HUDEP-2 (cell line): ENCODE data around the gene CFAP45.
A peak's percentile ranks its signal among the peaks of the same experiment; 100 is the strongest.

Experiments
- DNase-seq, 76 experiments: peaks; one replicate each; lab custom pipeline; 2025; ENCODE audit not compliant: unreplicated experiment in 76 of 76; lab: John Stamatoyannopoulos, UW

CFAP45 gene

GRCh38 chr1:159900086-159900680 is at the start of gene CFAP45:
TSS of gene CFAP45 (minus strand) at chr1:159900165. CDS start at chr1:159900098, 67 bp downstream.
- DNase-seq, result peak in 72 of 76 experiments; percentile 6 to 87 (median 70)

GRCh38 chr1:159949123-159949522 is 49.2 kb upstream of the CFAP45 start:
- no peak for DNase-seq

DNA sequence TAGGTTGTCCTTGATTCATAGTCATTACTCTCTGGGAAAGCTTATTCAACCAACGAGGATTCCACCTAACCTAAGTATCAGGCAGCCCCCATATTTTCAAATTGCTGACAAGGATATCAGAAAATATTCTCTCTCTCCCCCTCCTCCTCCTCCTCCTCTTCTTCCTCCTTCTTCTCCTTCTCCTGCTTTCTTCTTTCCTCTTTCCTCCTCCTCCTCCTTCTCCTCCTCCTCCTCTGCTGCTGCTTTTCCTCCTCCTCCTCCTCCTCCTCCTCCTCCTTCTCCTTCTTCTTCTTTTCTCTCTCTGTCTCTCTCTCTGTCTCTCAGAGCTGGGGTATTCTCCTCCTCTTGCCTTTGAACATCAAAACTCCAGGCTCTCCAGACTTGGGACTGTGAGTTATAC is 48.0 kb upstream of the CFAP45 start:
- no peak for DNase-seq

DNA sequence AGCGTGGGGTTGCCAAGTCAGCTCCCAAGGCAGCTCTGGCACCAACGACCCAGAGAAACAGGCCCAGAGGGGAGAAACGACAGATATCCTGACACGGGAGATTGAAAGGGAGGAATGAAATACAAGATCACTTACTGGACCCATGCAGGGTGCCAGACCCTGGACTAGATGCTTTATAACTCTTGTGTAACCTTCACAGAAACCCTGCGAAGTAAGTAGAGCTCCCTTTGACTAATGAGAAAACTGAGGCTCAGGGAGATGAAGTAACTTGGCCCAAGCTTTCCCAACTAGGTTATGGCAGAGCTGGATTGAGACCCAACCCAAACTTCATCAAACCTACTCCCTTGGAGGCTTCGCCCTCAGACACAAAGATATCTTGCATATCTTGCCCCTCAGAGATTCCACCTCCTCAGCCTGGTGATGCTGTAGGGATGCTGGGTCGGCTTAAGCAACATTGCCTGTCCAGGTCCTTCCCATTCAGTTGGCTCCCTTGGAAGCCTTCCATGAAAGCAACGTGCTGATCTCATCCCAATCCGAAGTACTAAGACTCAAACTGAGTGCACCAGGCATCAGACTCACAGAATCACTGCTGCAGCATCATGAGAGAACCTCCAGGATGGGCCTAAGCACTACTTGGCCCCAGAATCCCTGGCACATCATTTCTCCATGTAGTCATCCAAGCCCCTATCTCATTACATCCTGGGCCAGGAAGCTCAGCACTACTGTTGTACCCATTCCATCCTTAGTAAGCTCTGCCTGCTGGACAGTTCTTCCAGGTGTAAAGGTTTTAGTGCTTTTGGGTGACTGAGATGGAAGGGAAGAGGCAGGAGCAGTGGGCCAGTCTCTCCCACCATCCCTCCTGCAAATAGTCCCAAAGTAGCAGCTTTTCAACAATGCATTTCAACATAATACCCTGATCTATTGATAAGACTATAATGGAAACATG is 46.5 kb upstream of the CFAP45 start:
- no peak for DNase-seq

DNA sequence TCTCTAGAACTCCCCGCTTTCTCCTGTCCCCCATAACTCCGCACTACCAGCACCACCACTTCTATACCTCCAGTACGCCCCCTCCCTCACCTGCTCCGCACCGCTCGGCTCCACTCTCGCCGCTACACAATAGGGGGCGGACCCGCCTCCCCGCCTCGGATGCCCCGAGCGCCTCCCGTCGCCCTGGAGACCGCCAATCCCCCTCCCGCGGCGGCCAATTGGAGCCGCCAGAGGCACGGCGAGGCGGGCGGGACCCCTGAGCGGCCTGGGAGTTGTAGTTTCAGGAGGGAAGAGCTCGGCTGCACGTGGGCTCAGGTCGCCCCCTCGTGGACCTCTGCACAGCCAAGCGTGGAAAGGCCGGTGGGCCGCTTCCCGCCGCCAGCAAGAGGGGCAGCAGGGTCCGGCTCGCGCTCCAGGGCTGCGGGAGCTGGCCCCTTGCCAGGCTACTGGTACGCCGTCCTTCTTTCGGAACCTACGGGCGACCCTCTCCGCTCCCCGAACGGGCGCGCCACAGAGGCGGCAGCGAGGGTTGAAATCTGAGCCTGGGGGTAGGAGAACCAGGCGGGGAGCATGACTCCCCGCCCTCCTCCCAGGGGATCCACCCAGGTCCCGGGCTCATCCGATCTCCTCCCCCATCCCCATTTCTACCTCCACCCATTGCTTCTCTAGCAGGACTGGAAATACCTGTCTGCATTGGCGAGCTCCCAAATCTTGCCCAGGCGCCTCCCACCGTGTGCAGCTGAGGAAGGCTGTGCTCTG is 45.7 kb upstream of the CFAP45 start, which contains the start of gene IGSF9:
TSS of gene IGSF9 (minus strand) at position 131 of the 759 bp plus-strand sequence. CDS start 2,159 bp downstream, outside the sequence.
- peak in 11 of 76 experiments; percentile 9 to 35 (median 15) for DNase-seq

GRCh38 chr1:159944623-159945455 is 44.9 kb upstream of the CFAP45 start:
- no peak for DNase-seq

- no peak for DNase-seq
Observed at GRCh38 chr1:159943908-159944622, 44.1 kb upstream of the CFAP45 start.

GRCh38 chr1:159943278-159943640 is 43.3 kb upstream of the CFAP45 start:
- DNase-seq, result no peak

DNA sequence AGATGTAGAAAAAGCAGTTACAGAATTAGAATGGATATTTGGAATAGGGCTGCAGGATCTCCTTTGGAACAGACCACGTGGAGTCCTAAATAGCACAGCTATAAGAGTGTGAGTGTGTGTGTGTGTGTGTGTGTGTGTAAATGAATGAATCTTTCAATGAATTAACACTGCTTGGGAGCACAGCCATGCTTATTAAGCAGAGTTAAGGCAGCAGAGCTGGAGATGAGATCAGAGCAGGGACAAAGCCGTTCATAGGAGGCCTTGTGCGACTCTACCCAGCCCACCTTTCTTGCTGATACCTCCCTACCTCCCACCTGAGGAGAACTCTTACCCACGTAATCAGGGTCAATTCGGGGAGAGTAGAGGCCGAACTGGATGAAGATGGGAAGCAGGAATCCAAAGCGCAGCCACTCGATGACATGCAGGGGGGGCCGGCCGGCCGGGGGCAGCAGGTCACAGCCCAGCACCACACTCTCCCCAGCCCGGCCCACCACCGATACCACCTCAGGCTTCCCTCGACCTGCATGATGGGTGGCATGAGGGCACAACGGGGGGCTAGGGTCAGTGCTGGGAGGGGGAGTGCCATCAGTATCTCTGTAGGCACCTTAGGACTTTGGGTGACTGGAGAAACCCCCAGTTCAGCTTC is 42.8 kb upstream of the CFAP45 start:
- no peak for DNase-seq

DNA sequence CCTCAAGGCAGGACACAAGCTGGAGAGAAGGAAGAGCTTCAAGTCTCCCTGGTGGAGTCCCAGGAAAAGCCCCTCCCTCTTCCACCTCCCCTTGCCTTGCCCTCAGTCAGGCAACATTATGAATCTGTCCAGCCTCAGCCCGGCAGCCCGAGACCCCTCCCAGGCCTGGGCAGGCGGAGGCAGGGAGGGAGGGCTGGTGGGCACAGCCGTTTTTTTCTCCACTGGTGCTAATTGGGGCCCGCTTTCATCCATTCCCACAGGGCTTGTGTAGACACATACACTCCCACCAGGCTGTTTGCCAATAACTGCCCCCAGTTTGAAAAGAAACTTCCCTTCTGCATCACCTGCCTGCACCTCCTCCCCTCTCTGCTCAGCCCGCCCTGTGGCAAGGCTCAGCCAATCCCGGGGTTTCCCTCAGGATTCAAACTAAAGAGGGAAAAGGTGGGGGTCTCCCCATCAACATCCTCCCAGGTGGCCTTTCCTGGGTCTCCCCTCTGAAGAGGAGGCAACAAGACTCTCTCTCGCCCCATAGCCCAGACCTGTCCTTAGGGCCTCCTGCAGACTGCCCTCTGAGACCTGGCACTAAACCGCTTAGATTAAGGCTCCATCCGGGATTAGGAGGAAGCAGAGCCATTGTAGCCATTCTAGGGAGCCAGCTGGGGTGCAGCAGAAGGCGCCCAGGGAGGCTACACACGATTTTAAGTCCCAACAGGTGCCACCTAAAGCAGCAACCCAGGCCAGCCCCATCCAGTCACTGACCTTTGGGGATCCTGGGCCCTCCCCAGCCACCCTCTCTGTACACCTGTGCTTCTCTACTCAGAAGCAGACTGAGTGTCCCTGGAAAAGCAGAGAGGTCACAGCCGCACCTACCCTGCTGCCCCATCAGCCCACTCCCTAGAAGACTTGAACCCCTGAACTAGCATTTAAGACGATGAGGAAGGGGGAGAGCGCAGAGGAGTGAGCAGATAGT is 41.9 kb upstream of the CFAP45 start:
- no peak for DNase-seq

DNA sequence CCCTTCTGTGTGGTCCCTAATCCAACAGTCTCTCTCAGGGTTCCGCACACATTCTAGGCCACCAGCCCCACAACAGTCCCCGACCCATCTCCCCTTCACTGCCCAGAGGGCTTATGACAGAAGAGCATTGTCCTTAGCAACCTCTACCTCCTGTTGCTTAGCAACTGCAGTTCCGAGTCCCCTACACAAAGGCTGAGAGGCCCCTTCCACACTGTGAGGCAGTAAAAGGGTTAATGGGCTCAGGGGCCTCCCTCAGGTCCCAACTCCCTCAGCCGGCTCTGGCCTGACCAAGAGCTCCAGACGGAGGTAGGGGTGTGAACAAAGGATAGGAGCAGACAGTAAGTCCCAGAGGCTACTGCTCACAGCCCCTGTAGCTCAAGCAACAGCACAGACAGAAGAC is 41.2 kb upstream of the CFAP45 start:
- no peak for DNase-seq

DNA sequence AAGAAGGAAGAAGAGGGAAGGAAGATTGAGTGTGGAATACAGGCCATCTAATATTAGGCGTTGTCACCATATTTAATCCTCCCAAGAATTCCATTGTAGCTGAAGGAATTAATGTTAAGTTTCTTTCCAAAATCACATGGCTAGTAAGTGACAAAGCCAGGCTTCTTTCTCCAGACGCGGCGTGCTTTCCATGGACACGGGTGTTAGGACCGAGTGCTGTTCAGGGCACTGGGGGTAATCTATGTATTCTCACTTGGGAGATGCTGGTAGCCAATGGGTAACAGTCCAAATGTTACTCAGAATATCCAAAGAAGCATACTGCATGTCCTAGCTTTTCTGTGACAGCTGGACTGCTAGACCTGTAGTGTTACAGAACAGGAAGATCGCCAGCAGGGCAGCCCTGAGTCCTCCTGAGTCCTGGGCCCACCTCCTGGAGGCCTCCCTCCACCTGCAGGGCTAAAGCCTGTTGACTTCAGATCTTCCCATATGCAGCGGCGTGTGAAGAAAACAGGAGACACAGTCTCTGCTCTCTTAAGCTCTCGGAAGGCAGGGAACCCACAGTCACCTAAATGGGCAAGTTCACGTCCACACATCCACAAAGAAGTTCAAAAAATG is 40.1 kb upstream of the CFAP45 start:
- DNase-seq, result no peak

GRCh38 chr1:159939678-159940002 is 39.7 kb upstream of the CFAP45 start:
- DNase-seq, result no peak

DNA sequence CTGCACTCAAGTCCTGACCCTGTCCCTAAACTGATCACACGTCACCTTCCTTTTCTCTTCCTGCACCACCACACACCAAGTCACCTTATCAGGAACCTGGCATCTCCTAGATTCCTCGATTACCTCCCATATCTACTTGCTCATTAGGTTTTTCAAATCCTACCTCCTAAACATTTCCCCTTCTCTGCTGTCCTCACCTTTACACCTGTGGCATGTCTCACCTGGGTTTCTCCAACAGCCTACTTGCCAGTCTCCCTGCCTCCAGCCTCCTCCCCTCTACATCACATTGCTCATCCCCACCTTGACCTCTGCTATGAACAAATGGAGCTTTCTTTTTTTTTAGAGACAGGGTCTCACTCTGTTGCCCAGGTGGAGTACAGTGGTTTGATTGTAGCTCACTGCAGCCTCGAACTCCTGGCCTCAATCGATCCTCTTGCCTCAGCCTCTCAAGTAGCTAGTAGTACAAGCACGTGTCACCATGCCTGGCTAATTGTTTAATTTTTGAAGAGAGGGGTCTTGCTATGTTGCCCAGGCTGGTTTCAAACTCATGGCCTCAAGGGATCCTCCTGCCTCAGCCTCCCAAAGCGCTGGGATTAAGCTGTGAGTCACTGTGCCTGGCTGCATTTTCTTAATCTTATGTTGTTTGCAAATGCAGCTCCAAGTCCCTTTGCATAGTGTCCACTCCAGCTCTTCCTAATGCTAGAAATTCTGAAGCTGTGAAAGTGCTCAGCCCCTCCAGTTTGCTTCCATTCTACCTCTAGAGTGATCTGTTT is 39.1 kb upstream of the CFAP45 start:
- no peak for DNase-seq

- DNase-seq, result no peak
Observed at GRCh38 chr1:159938211-159938852, 38.4 kb upstream of the CFAP45 start.

DNA sequence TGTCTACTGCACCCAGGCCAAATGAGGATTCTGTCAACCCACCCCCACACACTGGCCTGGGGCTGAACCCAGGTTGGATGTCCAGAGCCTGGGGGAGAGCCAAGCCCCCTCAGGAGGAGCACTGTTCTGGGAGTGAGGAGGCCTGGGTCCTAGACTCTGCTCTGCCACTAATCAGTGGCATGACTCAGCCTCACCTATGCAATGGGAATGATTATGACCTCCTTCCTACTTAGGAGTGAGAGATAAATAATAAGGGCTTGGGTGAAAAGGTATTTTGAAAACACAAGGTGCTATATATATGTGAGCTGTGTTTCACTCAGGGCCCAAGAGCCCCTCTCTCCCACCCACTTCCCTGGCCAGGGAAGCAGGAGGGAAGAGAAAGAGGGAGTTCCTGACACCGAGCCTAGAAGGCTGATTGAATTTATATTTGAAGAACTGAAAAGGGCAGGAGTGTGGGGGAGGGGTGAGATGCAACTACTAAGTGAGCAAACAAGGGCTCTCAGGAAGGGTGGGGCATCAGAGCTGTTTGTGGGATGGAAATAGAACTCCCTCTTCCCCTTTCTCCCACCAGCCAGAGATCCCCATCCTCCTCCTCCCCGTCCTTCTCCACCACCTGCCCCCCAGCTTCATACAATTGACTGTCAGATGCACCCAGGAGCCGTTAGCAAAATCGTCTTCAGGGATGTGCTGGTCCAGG is 37.2 kb upstream of the CFAP45 start:
- no peak for DNase-seq
